Neural cell (in vitro differentiated cells): ENCODE results near the gene RPP25. TPM values are rescaled to one million over a fixed set of nuclear protein-coding genes. Genes with fewer than 3 reads are reported as not detected.

Experiments used
- H2AFZ ChIP-seq: fragments of 200-600, 300-800 bp; sonication (generic), shearing (Covaris generic); 2 replicates; pipeline ENCODE4 v1.6.0; 2014; ENCODE audit warnings: low read depth, mild to moderate bottlenecking, antibody characterized with exemption, low read length, moderate library complexity
- H3F3A ChIP-seq: fragments of 200-600 bp; shearing (Covaris generic); 2 replicates; pipeline ENCODE4 v1.6.1; 2016; ENCODE audit warnings: mild to moderate bottlenecking, moderate library complexity, mixed read lengths, antibody characterized with exemption, low read length; ENCODE audit not compliant: insufficient read depth, poor library complexity, severe bottlenecking
- H3K27ac ChIP-seq: fragments of 200-600, 300-800 bp; sonication (generic), shearing (Covaris generic); 2 replicates; pipeline ENCODE4 v1.5.1; 2014; ENCODE audit warnings: mild to moderate bottlenecking, low read length, moderate library complexity
- H3K27me3 ChIP-seq: fragments of 300-800, 200-600 bp; sonication (generic), shearing (Covaris generic); 2 replicates; pipeline ENCODE4 v1.6.0; 2014; ENCODE audit warnings: mild to moderate bottlenecking, low read depth, low read length, moderate library complexity; ENCODE audit not compliant: insufficient read depth
- H3K36me3 ChIP-seq: fragments of 300-800, 200-600 bp; sonication (generic), shearing (Covaris generic); 2 replicates; pipeline ENCODE4 v1.5.1; 2014; ENCODE audit warnings: mild to moderate bottlenecking, antibody characterized with exemption, low read length, moderate library complexity; ENCODE audit not compliant: insufficient read depth
- H3K4me2 ChIP-seq: fragments of 300-800, 200-600 bp; sonication (generic), shearing (Covaris generic); 2 replicates; pipeline ENCODE4 v1.6.0; 2014; ENCODE audit warnings: mild to moderate bottlenecking, low read length
- H3K4me3 ChIP-seq: fragments of 300-800, 200-600 bp; sonication (generic), shearing (Covaris generic); 2 replicates; pipeline ENCODE4 v1.5.1; 2014; ENCODE audit warnings: mild to moderate bottlenecking, low read length, moderate library complexity
- H3K79me2 ChIP-seq: fragments of 200-600 bp; shearing (Covaris generic); replicated peaks from 2 replicates; pipeline ENCODE4 v1.6.0; 2014; ENCODE audit warnings: mild to moderate bottlenecking, low read length, moderate library complexity; ENCODE audit not compliant: insufficient read depth
- H3K9ac ChIP-seq: fragments of 300-800, 200-600 bp; sonication (generic), shearing (Covaris generic); 2 replicates; pipeline ENCODE4 v1.6.1; 2016; ENCODE audit warnings: mild to moderate bottlenecking, low read length, mixed read lengths
- H3K9me2 ChIP-seq: fragments of 200-600 bp; shearing (Covaris generic); 2 replicates; pipeline ENCODE4 v1.6.1; 2016; ENCODE audit warnings: mild to moderate bottlenecking, low read length, mixed read lengths; ENCODE audit not compliant: insufficient read depth
- H3K9me3 ChIP-seq: fragments of 200-600, 300-800 bp; sonication (generic), shearing (Covaris generic); 2 replicates; pipeline ENCODE4 v1.6.1; 2016; ENCODE audit warnings: mild to moderate bottlenecking, mixed run types, low read length, moderate library complexity, mixed read lengths
- H4K20me1 ChIP-seq: fragments of 200-600 bp; shearing (Covaris generic); 2 replicates; pipeline ENCODE4 v1.6.1; 2016; ENCODE audit warnings: mild to moderate bottlenecking, mixed run types; ENCODE audit not compliant: insufficient read depth
- EP300 ChIP-seq: fragments of 450-650 bp; conservative IDR thresholded peaks from 2 replicates; pipeline ENCODE4 v1.6.1; 2014; ENCODE audit warnings: antibody characterized with exemption, mild to moderate bottlenecking, moderate library complexity; ENCODE audit not compliant: poor library complexity, severe bottlenecking
- EZH2 ChIP-seq: fragments of 200-600, 300-800 bp; shearing (Covaris generic), sonication (generic); IDR thresholded peaks from 2 replicates; pipeline ENCODE4 v1.6.1; 2014; ENCODE audit warnings: antibody characterized with exemption, low read length, borderline replicate concordance, mild to moderate bottlenecking; ENCODE audit not compliant: insufficient read depth, poor library complexity, severe bottlenecking
- MXI1 ChIP-seq: fragments of 450-650 bp; conservative IDR thresholded peaks from 2 replicates; pipeline ENCODE4 v1.6.1; 2014; ENCODE audit warnings: antibody characterized with exemption, mild to moderate bottlenecking; ENCODE audit not compliant: poor library complexity, severe bottlenecking
- POLR2AphosphoS5 ChIP-seq: IDR thresholded peaks from 2 replicates; pipeline ENCODE4 v1.6.1; 2012
- RAD21 ChIP-seq: fragments of 450-650 bp; conservative IDR thresholded peaks from 2 replicates; pipeline ENCODE4 v1.6.1; 2014; ENCODE audit warnings: antibody characterized with exemption, mild to moderate bottlenecking, moderate library complexity
- SMC3 ChIP-seq: fragments of 450-650 bp; conservative IDR thresholded peaks from 2 replicates; pipeline ENCODE4 v1.6.1; 2014; ENCODE audit warnings: antibody characterized with exemption, mild to moderate bottlenecking, moderate library complexity; ENCODE audit not compliant: poor library complexity
- TAF1 ChIP-seq: IDR thresholded peaks from 2 replicates; pipeline ENCODE4 v1.6.1; 2012; ENCODE audit warnings: low read depth
- polyA plus RNA-seq: library from polyadenylated mRNA; depleted of rRNA; stranded (reverse); fragments of >200 nt; gene quantifications from 2 replicates; pipeline ENCODE4 v1.2.3, GENCODE V29; 2014
- TF ChIP-seq, protein P1 (sequence below): IDR thresholded peaks from 2 replicates; pipeline ENCODE4 v1.6.1; 2012; ENCODE audit warnings: borderline replicate concordance
- TF ChIP-seq, protein P2 (sequence below): fragments of 450-650 bp; IDR thresholded peaks from 2 replicates; pipeline ENCODE4 v1.5.1; 2014; ENCODE audit warnings: antibody characterized with exemption, mild to moderate bottlenecking, moderate library complexity; ENCODE audit not compliant: poor library complexity, severe bottlenecking

The RPP25 gene
- polyA plus RNA-seq, 1 donor from 2014 or later: 2.8 TPM

DNA sequence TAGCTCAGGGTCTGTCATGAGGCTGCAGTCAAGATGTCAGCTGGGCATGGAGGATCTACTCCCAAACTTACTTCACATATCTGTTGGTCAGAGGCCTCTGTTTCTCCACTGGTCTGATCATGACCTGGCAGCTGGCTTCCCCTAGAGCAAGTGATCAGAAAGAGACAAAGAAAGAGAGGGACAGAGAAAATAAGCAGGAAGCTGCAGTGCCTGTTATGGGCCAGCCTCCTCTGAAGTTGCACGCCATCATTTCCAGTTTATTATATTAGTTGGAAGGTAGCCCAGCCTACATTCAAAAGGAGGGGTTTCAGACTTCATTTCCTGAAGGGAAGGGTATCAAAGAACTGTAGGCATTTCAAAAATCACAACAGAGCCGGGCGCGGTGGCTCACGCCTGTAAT is 5.0 kb upstream of the RPP25 start:
- Histone ChIP-seq H3K79me2 (no peaks in the 10 kb centered on the region), H3F3A (no peaks in the 10 kb centered on the region), H3K27ac (no peak overlapping the region), H4K20me1 (no peaks in the 10 kb centered on the region), H3K9ac (no peak overlapping the region), H3K36me3 (no peaks in the 10 kb centered on the region), H2AFZ (no peak overlapping the region), H3K4me2 (no peak overlapping the region), H3K9me2 (no peaks in the 10 kb centered on the region), H3K27me3 (peaks cover 32% of the 10 kb centered on the region), H3K4me3 (no peak overlapping the region), H3K9me3 (no peaks in the 10 kb centered on the region)
- TF ChIP-seq TAF1: no peak
- TF ChIP-seq POLR2AphosphoS5: no peak
- TF ChIP-seq, protein P1, sequence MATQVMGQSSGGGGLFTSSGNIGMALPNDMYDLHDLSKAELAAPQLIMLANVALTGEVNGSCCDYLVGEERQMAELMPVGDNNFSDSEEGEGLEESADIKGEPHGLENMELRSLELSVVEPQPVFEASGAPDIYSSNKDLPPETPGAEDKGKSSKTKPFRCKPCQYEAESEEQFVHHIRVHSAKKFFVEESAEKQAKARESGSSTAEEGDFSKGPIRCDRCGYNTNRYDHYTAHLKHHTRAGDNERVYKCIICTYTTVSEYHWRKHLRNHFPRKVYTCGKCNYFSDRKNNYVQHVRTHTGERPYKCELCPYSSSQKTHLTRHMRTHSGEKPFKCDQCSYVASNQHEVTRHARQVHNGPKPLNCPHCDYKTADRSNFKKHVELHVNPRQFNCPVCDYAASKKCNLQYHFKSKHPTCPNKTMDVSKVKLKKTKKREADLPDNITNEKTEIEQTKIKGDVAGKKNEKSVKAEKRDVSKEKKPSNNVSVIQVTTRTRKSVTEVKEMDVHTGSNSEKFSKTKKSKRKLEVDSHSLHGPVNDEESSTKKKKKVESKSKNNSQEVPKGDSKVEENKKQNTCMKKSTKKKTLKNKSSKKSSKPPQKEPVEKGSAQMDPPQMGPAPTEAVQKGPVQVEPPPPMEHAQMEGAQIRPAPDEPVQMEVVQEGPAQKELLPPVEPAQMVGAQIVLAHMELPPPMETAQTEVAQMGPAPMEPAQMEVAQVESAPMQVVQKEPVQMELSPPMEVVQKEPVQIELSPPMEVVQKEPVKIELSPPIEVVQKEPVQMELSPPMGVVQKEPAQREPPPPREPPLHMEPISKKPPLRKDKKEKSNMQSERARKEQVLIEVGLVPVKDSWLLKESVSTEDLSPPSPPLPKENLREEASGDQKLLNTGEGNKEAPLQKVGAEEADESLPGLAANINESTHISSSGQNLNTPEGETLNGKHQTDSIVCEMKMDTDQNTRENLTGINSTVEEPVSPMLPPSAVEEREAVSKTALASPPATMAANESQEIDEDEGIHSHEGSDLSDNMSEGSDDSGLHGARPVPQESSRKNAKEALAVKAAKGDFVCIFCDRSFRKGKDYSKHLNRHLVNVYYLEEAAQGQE: no peak
- no peak for TF ChIP-seq EP300
- TF ChIP-seq MXI1: no peak
- TF ChIP-seq RAD21: no peak
- TF ChIP-seq, protein P2, sequence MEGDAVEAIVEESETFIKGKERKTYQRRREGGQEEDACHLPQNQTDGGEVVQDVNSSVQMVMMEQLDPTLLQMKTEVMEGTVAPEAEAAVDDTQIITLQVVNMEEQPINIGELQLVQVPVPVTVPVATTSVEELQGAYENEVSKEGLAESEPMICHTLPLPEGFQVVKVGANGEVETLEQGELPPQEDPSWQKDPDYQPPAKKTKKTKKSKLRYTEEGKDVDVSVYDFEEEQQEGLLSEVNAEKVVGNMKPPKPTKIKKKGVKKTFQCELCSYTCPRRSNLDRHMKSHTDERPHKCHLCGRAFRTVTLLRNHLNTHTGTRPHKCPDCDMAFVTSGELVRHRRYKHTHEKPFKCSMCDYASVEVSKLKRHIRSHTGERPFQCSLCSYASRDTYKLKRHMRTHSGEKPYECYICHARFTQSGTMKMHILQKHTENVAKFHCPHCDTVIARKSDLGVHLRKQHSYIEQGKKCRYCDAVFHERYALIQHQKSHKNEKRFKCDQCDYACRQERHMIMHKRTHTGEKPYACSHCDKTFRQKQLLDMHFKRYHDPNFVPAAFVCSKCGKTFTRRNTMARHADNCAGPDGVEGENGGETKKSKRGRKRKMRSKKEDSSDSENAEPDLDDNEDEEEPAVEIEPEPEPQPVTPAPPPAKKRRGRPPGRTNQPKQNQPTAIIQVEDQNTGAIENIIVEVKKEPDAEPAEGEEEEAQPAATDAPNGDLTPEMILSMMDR: no peak
- no peak for TF ChIP-seq EZH2
- TF ChIP-seq SMC3: no peak

DNA sequence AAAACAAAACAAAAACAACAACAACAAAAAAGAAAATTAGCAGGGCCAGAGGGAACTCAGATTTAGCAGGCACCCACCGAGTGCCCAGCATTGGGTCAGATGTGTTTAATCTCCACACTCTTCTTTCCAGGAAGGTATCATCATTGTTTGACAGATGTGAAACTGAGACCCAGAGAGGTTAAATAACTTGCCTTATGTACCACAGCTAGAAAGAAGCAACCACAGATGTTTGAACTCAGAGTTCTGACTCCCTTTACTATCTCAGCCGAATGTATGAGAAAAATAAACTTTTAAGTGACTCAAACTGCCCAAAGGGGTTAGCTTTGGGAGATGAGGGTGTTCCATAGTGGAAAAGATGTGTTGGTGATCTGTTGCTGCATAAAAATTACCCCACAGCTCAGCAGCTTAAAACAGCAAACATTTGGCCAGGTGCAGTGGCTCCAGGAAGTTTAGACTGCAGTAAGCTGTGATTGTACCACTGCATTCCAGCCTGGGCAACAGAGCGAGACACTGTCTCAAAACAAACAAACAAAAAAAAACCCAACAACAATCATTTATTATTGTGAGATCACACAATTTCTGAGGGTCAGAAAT is 4.5 kb upstream of the RPP25 start:
- Histone ChIP-seq H3K9me2 (no peaks in the 10 kb centered on the region), H3K4me3 (no peak overlapping the region), H2AFZ (no peak overlapping the region)

More for the DNA sequence above, 4.5 kb upstream of the RPP25 start:
- Histone ChIP-seq H3K27ac (no peak overlapping the region), H3K27me3 (peaks cover 36% of the 10 kb centered on the region), H4K20me1 (no peaks in the 10 kb centered on the region), H3K4me2 (no peak overlapping the region), H3K79me2 (no peaks in the 10 kb centered on the region), H3F3A (no peaks in the 10 kb centered on the region), H3K9ac (no peak overlapping the region), H3K9me3 (no peaks in the 10 kb centered on the region), H3K36me3 (no peaks in the 10 kb centered on the region)
- no peak for TF ChIP-seq RAD21
- TF ChIP-seq, protein P1: no peak
- TF ChIP-seq POLR2AphosphoS5: no peak
- TF ChIP-seq TAF1: no peak
- no peak for TF ChIP-seq SMC3
- TF ChIP-seq, protein P2: no peak
